H1 (cell line): ENCODE data around the gene TMEM115. TPM values are rescaled to one million over a fixed set of nuclear protein-coding genes. Genes with fewer than 3 reads are reported as not detected.

Experiments
- BCL11A ChIP-seq, 2 experiments: IDR thresholded peaks; one replicate each; pipeline ENCODE4 v1.6.1; 2011; ENCODE audit warnings: low read depth in 2 of 2, low read length in 2 of 2, mild to moderate bottlenecking in 2 of 2
- CEBPB ChIP-seq: IDR thresholded peaks from 2 replicates; pipeline ENCODE4 v1.6.1; 2012; ENCODE audit warnings: low read depth, low read length
- CHD7 ChIP-seq: fragments of 300-600 bp; sonication (generic); IDR thresholded peaks from 2 replicates; pipeline ENCODE4 v1.7.1; 2012; ENCODE audit warnings: low read length, moderate library complexity, mild to moderate bottlenecking, inconsistent platforms; ENCODE audit not compliant: insufficient replicate concordance
- EZH2 ChIP-seq: fragments of 200-600 bp; sonication (generic); IDR thresholded peaks from 2 replicates; pipeline ENCODE4 v1.7.1; 2012; ENCODE audit warnings: low read depth, mild to moderate bottlenecking, moderate library complexity, low read length, inconsistent platforms; ENCODE audit not compliant: severe bottlenecking
- HDAC6 ChIP-seq: IDR thresholded peaks from one replicate; pipeline ENCODE4 v1.7.1; 2012; ENCODE audit warnings: low read depth, mild to moderate bottlenecking, inconsistent platforms, low read length, moderate library complexity
- MAFK ChIP-seq: IDR thresholded peaks from 2 replicates; pipeline ENCODE4 v1.6.1; 2012; ENCODE audit warnings: low read depth, mild to moderate bottlenecking, improper control_type of control experiment, low read length
- NANOG ChIP-seq: IDR thresholded peaks from 2 replicates; pipeline ENCODE4 v1.6.1; 2011; ENCODE audit warnings: low read length, low read depth, mild to moderate bottlenecking, inconsistent platforms; ENCODE audit not compliant: insufficient read depth, poor library complexity, severe bottlenecking
- NRF1 ChIP-seq: IDR thresholded peaks from 2 replicates; pipeline ENCODE4 v1.6.1; 2011; ENCODE audit warnings: mild to moderate bottlenecking, low read depth, low read length, improper control_type of control experiment
- POLR2A ChIP-seq, 2 experiments: IDR thresholded peaks; 1 replicate in 1 of 2; 2 replicates in 1 of 2; pipeline ENCODE4 v1.6.1; 2011; ENCODE audit warnings: low read depth in 2 of 2, low read length in 2 of 2, mild to moderate bottlenecking in 2 of 2; ENCODE audit errors: control extremely low read depth in 1 of 2
- RAD21 ChIP-seq, 2 experiments: IDR thresholded peaks in 1 of 2; conservative IDR thresholded peaks in 1 of 2; 2 replicates each; pipeline ENCODE4 v1.6.1; 2011; ENCODE audit warnings: low read depth in 2 of 2, low read length in 2 of 2, improper control_type of control experiment in 1 of 2, inconsistent platforms in 1 of 2, mild to moderate bottlenecking in 1 of 2, moderate library complexity in 1 of 2
- RFX5 ChIP-seq: IDR thresholded peaks from 2 replicates; pipeline ENCODE4 v1.6.1; 2011; ENCODE audit warnings: low read depth, low read length, improper control_type of control experiment, borderline replicate concordance
- SUZ12 ChIP-seq: fragments of 200-600 bp; sonication (generic); IDR thresholded peaks from 2 replicates; pipeline ENCODE4 v1.6.1; 2012; ENCODE audit warnings: mild to moderate bottlenecking, inconsistent platforms, low read length, moderate library complexity, mixed read lengths
- polyA plus RNA-seq, 7 experiments: library from polyadenylated mRNA; depleted of rRNA in 3 of 7; stranded (reverse) in 5 of 7; unstranded in 2 of 7; fragments of >200 nt in 5 of 7; fragments of 200-250 nt in 2 of 7; gene quantifications; 1 replicate in 5 of 7; 2 replicates in 1 of 7; 4 replicates in 1 of 7; pipeline versions ENCODE4 v1.2.1 to v1.2.3, GENCODE V29; 2011 to 2013; ENCODE audit warnings: missing spikeins in 2 of 7, mixed read lengths in 2 of 7
- total RNA-seq: library from RNA; stranded (reverse); fragmentation: NEBNext Ultra II Directional; extraction: Animal tissue kit (Norgen Biotek cat#: 25700); gene quantifications from 2 replicates; pipeline ENCODE4 v1.2.1, GENCODE V29; 2021

TMEM115 gene
- total and polyA plus RNA-seq, 2 of the 8 experiments (the other 6 are each of a cell fraction or from before 2014, with no cell fraction given) = 25.4 to 32.4 TPM

GRCh38 chr3:50381383-50381782, 22.1 kb upstream of the TMEM115 start (continued):
- no peak for TF ChIP-seq CHD7
- TF ChIP-seq POLR2A (IDR thresholded peaks at IDR 0.05; ENCODE audit: control extremely low read depth in 1 of 2, low read depth in 2 of 2, low read length in 2 of 2) = no peak
- no peak for TF ChIP-seq BCL11A (IDR thresholded peaks at IDR 0.05; ENCODE audit: low read depth in 2 of 2, low read length in 2 of 2)
- TF ChIP-seq EZH2 = no peak
- no peak for TF ChIP-seq NRF1
- TF ChIP-seq SUZ12 = no peak
- TF ChIP-seq RAD21 (IDR thresholded peaks at IDR 0.05 in 1 of 2, conservative IDR thresholded peaks at IDR 0.05 in 1 of 2; ENCODE audit: low read depth in 2 of 2, low read length in 2 of 2) = no peak
- no peak for TF ChIP-seq RFX5
- no peak for TF ChIP-seq MAFK
- no peak for TF ChIP-seq HDAC6
- TF ChIP-seq NANOG = no peak
- TF ChIP-seq CEBPB = no peak
